RWPE1 (cell line): ENCODE results near the gene GABRG3.

Experiments used
- CTCF ChIA-PET: fragments of 350-600 bp; sonication (Branson Sonifier 250); formaldehyde crosslinking; extraction: SDS; loops from one replicate; lab custom pipeline; 2021; lab: Yijun Ruan, JAX
- POLR2A ChIA-PET: fragments of 400-600 bp; formaldehyde crosslinking; extraction: SDS; loops from one replicate; lab custom pipeline; 2020; ENCODE audit warnings: antibody characterized with exemption; ENCODE audit not compliant: low non-redundant PET; lab: Yijun Ruan, JAX
- DNase-seq: peaks from one replicate; pipeline ENCODE4 v3.0.0; 2012; ENCODE audit warnings: low spot score
- H3K27ac ChIP-seq: fragments of 450-650 bp; 2 replicates; pipeline ENCODE4 v1.5.1; 2017
- TF ChIP-seq, protein P1 (sequence below): fragments of 450-650 bp; conservative IDR thresholded peaks from 2 replicates; pipeline ENCODE4 v1.5.1; 2017; ENCODE audit warnings: low read depth, mild to moderate bottlenecking

Gene GABRG3

GRCh38 chr15:27061739-27062138 lies 90.8 kb downstream of the GABRG3 start:
- ChIA-PET POLR2A (no interaction called here), CTCF (no interaction called here)
- no peak overlapping the region for H3K27ac ChIP-seq
- DNase-seq: no peak
- TF ChIP-seq, protein P1, sequence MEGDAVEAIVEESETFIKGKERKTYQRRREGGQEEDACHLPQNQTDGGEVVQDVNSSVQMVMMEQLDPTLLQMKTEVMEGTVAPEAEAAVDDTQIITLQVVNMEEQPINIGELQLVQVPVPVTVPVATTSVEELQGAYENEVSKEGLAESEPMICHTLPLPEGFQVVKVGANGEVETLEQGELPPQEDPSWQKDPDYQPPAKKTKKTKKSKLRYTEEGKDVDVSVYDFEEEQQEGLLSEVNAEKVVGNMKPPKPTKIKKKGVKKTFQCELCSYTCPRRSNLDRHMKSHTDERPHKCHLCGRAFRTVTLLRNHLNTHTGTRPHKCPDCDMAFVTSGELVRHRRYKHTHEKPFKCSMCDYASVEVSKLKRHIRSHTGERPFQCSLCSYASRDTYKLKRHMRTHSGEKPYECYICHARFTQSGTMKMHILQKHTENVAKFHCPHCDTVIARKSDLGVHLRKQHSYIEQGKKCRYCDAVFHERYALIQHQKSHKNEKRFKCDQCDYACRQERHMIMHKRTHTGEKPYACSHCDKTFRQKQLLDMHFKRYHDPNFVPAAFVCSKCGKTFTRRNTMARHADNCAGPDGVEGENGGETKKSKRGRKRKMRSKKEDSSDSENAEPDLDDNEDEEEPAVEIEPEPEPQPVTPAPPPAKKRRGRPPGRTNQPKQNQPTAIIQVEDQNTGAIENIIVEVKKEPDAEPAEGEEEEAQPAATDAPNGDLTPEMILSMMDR: no peak

DNA sequence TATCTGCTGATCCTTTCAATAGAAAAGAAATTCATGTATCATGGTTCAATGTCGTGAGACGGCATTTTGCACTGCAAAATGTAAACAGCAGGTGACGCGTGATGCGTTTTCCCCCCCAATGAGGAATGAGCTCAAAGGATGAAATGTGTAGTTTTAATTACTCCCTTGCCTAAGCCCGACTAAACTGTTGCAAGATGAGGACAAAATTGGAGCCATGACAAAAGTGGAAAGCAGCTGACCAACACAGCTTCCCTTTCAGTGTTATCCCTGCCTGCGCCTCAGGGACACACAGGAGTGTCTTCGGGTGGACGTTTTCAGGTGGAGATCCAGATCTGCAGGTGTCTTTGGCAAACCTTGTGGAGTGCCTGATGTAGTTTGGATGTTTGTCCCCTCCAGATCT lies 92.0 kb downstream of the GABRG3 start:
- TF ChIP-seq, protein P1: no peak
- H3K27ac ChIP-seq: no peak overlapping the region
- DNase-seq: no peak
- CTCF ChIA-PET: interaction anchor here (0.6 kb wide), 1 partner anchor 20 kb away, joined by 4 read pairs; no protein-coding TSS in a partner anchor
- POLR2A ChIA-PET: no interaction called here

DNA sequence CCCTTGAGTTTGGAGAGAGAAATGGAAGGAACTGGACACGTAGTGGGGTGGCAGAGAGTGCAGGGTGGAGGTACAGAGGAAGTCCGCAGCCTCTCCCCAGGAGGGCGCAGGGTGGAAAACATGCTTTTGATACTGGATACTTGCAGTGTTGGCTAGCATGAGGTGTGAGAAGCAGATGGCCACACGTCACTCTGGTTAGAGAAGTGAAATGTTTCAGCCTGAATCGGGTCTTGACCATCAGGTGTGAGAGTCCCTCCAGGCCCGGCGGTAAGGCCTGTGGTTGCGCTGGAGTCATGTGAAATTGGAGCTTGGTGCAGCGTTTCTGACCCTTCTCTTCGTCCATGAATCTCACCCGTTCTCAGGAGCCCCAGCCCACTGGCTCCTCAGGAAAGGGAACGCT lies 93.1 kb downstream of the GABRG3 start:
- ChIA-PET POLR2A (no interaction called here), CTCF (no interaction called here)
- no peak overlapping the region for H3K27ac ChIP-seq
- TF ChIP-seq, protein P1: no peak
- DNase-seq: no peak

GRCh38 chr15:27065151-27065550 lies 94.2 kb downstream of the GABRG3 start:
- DNase-seq: no peak
- POLR2A ChIA-PET: no interaction called here
- TF ChIP-seq, protein P1: no peak
- CTCF ChIA-PET: no interaction called here
- no peak overlapping the region for H3K27ac ChIP-seq

DNA sequence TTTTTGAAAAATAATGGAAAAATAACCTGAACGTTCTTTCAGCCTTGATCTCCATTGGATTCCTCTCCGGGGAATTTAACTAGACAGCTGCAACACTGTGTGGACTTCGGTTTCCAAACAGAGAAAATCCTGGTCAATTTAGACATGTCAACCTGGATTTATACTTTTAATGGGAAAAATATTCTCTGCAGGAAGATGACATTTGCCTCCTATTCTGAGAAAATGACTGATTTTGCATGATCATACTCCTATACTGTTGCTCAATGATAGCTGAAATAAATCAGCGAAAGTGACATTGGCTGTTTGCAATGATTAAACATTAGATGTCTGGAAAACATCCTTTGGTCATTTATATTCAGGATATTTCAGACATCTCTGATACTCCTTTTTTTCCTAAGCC lies 94.8 kb downstream of the GABRG3 start:
- TF ChIP-seq, protein P1: no peak
- DNase-seq: no peak
- POLR2A ChIA-PET: no interaction called here
- CTCF ChIA-PET: no interaction called here
- no peak overlapping the region for H3K27ac ChIP-seq

- CTCF ChIA-PET: interaction anchor here (0.6 kb wide), 1 partner anchor 59 kb away, joined by 3 read pairs; no protein-coding TSS in a partner anchor
- no peak overlapping the region for H3K27ac ChIP-seq
- no peak for DNase-seq
- POLR2A ChIA-PET: no interaction called here
- TF ChIP-seq, protein P1: no peak
Observed at GRCh38 chr15:27066446-27066845, 95.5 kb downstream of the GABRG3 start.
